ENCODE data around the gene ZNF414.

- TF ChIP-seq CTCF (IDR thresholded peaks at IDR 0.05; ENCODE audit: poor library complexity): no peak
- TF ChIP-seq EZH2phosphoT487 (IDR thresholded peaks at IDR 0.05; ENCODE audit: low read depth, severe bottlenecking, unreplicated experiment): no peak
- TF ChIP-seq EZH2 (IDR thresholded peaks at IDR 0.05; ENCODE audit: borderline replicate concordance): no peak
Observed at GRCh38 chr19:8526345-8527091, 12.6 kb upstream of the ZNF414 start.

All from hepatocyte (in vitro differentiated cells).